ENCODE results near the gene ZSWIM9. TPM values are rescaled to one million over a fixed set of nuclear protein-coding genes. Genes with fewer than 3 reads are reported as not detected.

The ZSWIM9 gene
- total RNA-seq, 1 experiment from 2014 or later: 17.4 TPM

GRCh38 chr19:48123907-48124651, 46.4 kb upstream of the ZSWIM9 start:
- H3K36me3 Mint-ChIP-seq (ENCODE audit: insufficient read depth, unreplicated experiment): peaks cover 41% of the 10 kb centered on the region
- TF ChIP-seq, protein P1, sequence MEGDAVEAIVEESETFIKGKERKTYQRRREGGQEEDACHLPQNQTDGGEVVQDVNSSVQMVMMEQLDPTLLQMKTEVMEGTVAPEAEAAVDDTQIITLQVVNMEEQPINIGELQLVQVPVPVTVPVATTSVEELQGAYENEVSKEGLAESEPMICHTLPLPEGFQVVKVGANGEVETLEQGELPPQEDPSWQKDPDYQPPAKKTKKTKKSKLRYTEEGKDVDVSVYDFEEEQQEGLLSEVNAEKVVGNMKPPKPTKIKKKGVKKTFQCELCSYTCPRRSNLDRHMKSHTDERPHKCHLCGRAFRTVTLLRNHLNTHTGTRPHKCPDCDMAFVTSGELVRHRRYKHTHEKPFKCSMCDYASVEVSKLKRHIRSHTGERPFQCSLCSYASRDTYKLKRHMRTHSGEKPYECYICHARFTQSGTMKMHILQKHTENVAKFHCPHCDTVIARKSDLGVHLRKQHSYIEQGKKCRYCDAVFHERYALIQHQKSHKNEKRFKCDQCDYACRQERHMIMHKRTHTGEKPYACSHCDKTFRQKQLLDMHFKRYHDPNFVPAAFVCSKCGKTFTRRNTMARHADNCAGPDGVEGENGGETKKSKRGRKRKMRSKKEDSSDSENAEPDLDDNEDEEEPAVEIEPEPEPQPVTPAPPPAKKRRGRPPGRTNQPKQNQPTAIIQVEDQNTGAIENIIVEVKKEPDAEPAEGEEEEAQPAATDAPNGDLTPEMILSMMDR (IDR thresholded peaks at IDR 0.05; ENCODE audit: unreplicated experiment): peak; percentile 39
- H3K4me1 Mint-ChIP-seq (ENCODE audit: low read depth, unreplicated experiment): peaks cover 12% of the 10 kb centered on the region
- peak; percentile 71 for DNase-seq
- no TSS peak for BruUV-seq (replicated peaks)
- no peaks in the 10 kb centered on the region for H3K9me3 Mint-ChIP-seq (ENCODE audit: low read depth, unreplicated experiment)
- peak overlapping the region; percentile 55 for H3K27ac Mint-ChIP-seq (ENCODE audit: unreplicated experiment)
- H3K4me3 Mint-ChIP-seq (ENCODE audit: low read depth, unreplicated experiment): no peak overlapping the region
- CTCF ChIA-PET: interaction anchor here (1.7 kb wide), 1 partner anchor 13 kb away, joined by 10 read pairs; the partner anchor contains the start of gene PLA2G4C
- H3K27me3 Mint-ChIP-seq (ENCODE audit: unreplicated experiment): no peaks in the 10 kb centered on the region
- intact Hi-C loops (cut with micrococcal nuclease; ENCODE audit: unreplicated experiment): no loop called here

GRCh38 chr19:48127561-48127960, 42.9 kb upstream of the ZSWIM9 start:
- no peaks in the 10 kb centered on the region for H3K9me3 Mint-ChIP-seq (ENCODE audit: low read depth, unreplicated experiment)
- CTCF ChIA-PET: no interaction called here
- TF ChIP-seq, protein P1 (IDR thresholded peaks at IDR 0.05; ENCODE audit: unreplicated experiment): no peak
- H3K4me3 Mint-ChIP-seq (ENCODE audit: low read depth, unreplicated experiment): no peak overlapping the region
- no TSS peak for BruUV-seq (replicated peaks)
- no peak for DNase-seq
- intact Hi-C loops (cut with micrococcal nuclease; ENCODE audit: unreplicated experiment): no loop called here
- peaks cover 12% of the 10 kb centered on the region for H3K4me1 Mint-ChIP-seq (ENCODE audit: low read depth, unreplicated experiment)
- H3K27me3 Mint-ChIP-seq (ENCODE audit: unreplicated experiment): no peaks in the 10 kb centered on the region
- peaks cover 42% of the 10 kb centered on the region for H3K36me3 Mint-ChIP-seq (ENCODE audit: insufficient read depth, unreplicated experiment)
- no peak overlapping the region for H3K27ac Mint-ChIP-seq (ENCODE audit: unreplicated experiment)

GRCh38 chr19:48133094-48133493, 37.4 kb upstream of the ZSWIM9 start:
- no peak overlapping the region for H3K4me3 Mint-ChIP-seq (ENCODE audit: low read depth, unreplicated experiment)
- H3K27ac Mint-ChIP-seq (ENCODE audit: unreplicated experiment): no peak overlapping the region
- H3K4me1 Mint-ChIP-seq (ENCODE audit: low read depth, unreplicated experiment): no peaks in the 10 kb centered on the region
- DNase-seq: no peak
- peaks cover 31% of the 10 kb centered on the region for H3K36me3 Mint-ChIP-seq (ENCODE audit: insufficient read depth, unreplicated experiment)
- H3K9me3 Mint-ChIP-seq (ENCODE audit: low read depth, unreplicated experiment): no peaks in the 10 kb centered on the region
- no TSS peak for BruUV-seq (replicated peaks)
- CTCF ChIA-PET: interaction anchor here (0.7 kb wide), 2 partner anchors 11 to 21 kb away, joined by 5 read pairs; no protein-coding TSS in a partner anchor
- H3K27me3 Mint-ChIP-seq (ENCODE audit: unreplicated experiment): no peaks in the 10 kb centered on the region
- intact Hi-C loops (cut with micrococcal nuclease; ENCODE audit: unreplicated experiment): no loop called here
- TF ChIP-seq, protein P1 (IDR thresholded peaks at IDR 0.05; ENCODE audit: unreplicated experiment): no peak

DNA sequence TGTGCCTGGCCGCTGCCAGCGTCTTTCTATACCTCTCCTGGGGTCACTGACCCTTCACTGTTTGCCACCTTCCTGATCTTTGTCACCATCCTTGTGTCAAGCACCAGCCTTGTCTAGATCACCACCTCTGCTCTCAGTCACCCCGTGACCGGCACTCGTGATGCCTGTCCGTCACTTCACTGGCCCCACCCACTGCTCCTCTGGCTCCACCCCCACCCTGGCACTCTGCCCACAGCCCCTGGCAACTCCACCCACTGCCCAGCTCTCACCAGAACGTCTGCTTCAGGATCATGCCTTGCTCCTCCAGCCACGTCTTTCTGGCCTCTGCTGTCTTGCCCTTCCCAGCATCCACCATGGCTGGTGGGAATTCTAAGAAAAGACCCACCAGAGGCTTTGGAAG, 35.1 kb upstream of the ZSWIM9 start:
- H3K4me3 Mint-ChIP-seq (ENCODE audit: low read depth, unreplicated experiment): no peak overlapping the region
- CTCF ChIA-PET: interaction anchor here (0.9 kb wide), 1 partner anchor 13 kb away, joined by 3 read pairs; no protein-coding TSS in a partner anchor
- TF ChIP-seq, protein P1 (IDR thresholded peaks at IDR 0.05; ENCODE audit: unreplicated experiment): no peak
- peak; percentile 30 for DNase-seq
- no peaks in the 10 kb centered on the region for H3K27me3 Mint-ChIP-seq (ENCODE audit: unreplicated experiment)
- no peaks in the 10 kb centered on the region for H3K9me3 Mint-ChIP-seq (ENCODE audit: low read depth, unreplicated experiment)
- no peaks in the 10 kb centered on the region for H3K4me1 Mint-ChIP-seq (ENCODE audit: low read depth, unreplicated experiment)
- peaks cover 22% of the 10 kb centered on the region for H3K36me3 Mint-ChIP-seq (ENCODE audit: insufficient read depth, unreplicated experiment)
- no peak overlapping the region for H3K27ac Mint-ChIP-seq (ENCODE audit: unreplicated experiment)
- BruUV-seq (replicated peaks): no TSS peak
- intact Hi-C loops (cut with micrococcal nuclease; ENCODE audit: unreplicated experiment): no loop called here

All from Calu3 (cell line).